ENCODE measurements around the gene FCSK.
A peak's percentile ranks its signal among the peaks of the same experiment; 100 is the strongest.

Gene FCSK

DNA sequence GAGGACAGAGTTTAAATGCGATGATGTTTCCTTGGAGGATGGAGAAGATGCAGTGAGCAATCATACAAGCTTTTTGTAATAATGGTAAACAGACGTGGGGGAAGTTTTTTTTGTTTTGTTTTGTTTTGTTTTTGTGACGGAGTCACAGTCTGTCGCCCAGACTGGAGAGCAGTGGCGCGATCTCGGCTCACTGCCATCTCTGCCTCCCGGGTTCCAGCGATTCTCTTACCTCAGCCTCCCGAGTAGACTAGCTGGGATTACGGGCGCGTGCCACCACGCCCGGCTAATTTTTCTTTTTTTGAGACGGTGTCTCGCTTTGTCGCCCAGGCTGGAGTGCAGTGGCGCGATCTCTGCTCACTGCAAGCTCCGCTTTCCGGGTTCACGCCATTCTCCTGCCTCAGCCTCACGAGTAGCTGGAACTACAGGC, 70.0 kb downstream of the FCSK start:
- DNase-seq (ENCODE audit: low spot score), result peak; percentile 35

GRCh38 chr16:70526403-70526802, 72.0 kb downstream of the FCSK start:
- DNase-seq (ENCODE audit: low spot score), result no peak

GRCh38 chr16:70527315-70527996, 73.1 kb downstream of the FCSK start:
- no peak for DNase-seq (ENCODE audit: low spot score)

DNA sequence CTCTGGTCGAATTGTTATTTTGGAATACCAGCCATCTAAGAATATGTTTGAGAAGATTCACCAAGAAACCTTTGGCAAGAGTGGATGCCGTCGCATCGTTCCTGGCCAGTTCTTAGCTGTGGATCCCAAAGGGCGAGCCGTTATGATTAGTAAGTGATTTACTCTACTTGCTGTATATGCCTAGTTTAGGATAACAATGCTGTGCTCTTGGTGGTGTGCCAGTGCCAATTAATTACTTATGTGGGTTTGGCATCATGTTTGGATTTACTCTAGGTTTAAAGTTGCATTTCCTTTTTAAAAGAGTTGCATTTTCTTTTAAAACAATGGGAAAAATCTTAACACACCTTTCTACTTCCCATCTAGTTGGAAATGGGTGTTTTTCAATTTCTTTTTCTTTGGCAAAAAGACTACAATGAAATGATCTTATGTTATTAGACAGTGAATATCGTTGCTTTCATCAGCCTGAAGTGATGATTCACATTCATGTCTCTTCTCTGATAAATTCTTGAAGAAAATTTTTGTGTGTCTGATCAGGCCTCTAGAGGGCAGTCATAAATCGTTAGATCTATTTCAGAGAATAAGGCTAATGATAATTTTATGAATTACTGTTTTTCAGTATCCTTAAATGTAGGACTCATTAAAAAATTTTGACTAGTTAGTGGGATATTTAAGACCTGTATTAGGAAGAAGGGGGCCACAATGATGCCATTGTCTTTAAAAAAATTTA, 74.8 kb downstream of the FCSK start:
- DNase-seq (ENCODE audit: low spot score), result peak; percentile 75
